ENCODE data around the gene PNPLA5.

DNA sequence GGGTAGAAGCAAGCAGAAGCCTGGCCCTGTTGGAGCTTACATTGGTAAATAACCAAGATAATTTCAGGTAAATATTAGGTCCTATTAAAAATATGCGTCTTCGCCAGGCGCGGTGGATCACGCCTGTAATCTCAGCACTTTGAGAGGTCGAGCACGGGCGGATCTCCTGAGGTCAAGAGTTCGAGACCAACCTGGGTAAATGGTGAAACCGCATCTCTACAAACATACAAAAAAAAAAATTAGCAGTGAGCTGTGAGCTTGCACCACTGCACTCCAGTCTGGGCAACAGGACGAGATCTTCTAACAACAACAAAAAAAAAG lies 29.0 kb downstream of the PNPLA5 start:
- no peak for TF ChIP-seq POLR2A (IDR thresholded peaks at IDR 0.05)
- TF ChIP-seq, protein P1, sequence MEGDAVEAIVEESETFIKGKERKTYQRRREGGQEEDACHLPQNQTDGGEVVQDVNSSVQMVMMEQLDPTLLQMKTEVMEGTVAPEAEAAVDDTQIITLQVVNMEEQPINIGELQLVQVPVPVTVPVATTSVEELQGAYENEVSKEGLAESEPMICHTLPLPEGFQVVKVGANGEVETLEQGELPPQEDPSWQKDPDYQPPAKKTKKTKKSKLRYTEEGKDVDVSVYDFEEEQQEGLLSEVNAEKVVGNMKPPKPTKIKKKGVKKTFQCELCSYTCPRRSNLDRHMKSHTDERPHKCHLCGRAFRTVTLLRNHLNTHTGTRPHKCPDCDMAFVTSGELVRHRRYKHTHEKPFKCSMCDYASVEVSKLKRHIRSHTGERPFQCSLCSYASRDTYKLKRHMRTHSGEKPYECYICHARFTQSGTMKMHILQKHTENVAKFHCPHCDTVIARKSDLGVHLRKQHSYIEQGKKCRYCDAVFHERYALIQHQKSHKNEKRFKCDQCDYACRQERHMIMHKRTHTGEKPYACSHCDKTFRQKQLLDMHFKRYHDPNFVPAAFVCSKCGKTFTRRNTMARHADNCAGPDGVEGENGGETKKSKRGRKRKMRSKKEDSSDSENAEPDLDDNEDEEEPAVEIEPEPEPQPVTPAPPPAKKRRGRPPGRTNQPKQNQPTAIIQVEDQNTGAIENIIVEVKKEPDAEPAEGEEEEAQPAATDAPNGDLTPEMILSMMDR (IDR thresholded peaks at IDR 0.05) = no peak
